Transverse colon (tissue), 4 donors: ENCODE results near the gene S100A10.

Experiments used
- POLR2A ChIP-seq: fragments of 450-650 bp; IDR thresholded peaks from one replicate; pipeline ENCODE4 v1.6.1; 2016; ENCODE audit warnings: antibody characterized with exemption, mild to moderate bottlenecking, moderate library complexity
- POLR2AphosphoS5 ChIP-seq, 3 donors: sonication (generic); formaldehyde crosslinking; IDR thresholded peaks; one replicate each; pipeline ENCODE4 v1.6.1; 2016; ENCODE audit warnings: antibody characterized with exemption in 3 of 3
- TF ChIP-seq, protein P1 (sequence below), 5 experiments: fragments of 200-600 bp in 3 of 5; fragments of 450-650 bp in 2 of 5; sonication (generic) in 3 of 5; IDR thresholded peaks; 1 replicate in 2 of 5; 2 replicates in 3 of 5; pipeline ENCODE4 v1.5.1; 2016 to 2017; ENCODE audit warnings: antibody characterized with exemption in 5 of 5, inconsistent platforms in 3 of 5, mild to moderate bottlenecking in 2 of 5, moderate library complexity in 1 of 5

DNA sequence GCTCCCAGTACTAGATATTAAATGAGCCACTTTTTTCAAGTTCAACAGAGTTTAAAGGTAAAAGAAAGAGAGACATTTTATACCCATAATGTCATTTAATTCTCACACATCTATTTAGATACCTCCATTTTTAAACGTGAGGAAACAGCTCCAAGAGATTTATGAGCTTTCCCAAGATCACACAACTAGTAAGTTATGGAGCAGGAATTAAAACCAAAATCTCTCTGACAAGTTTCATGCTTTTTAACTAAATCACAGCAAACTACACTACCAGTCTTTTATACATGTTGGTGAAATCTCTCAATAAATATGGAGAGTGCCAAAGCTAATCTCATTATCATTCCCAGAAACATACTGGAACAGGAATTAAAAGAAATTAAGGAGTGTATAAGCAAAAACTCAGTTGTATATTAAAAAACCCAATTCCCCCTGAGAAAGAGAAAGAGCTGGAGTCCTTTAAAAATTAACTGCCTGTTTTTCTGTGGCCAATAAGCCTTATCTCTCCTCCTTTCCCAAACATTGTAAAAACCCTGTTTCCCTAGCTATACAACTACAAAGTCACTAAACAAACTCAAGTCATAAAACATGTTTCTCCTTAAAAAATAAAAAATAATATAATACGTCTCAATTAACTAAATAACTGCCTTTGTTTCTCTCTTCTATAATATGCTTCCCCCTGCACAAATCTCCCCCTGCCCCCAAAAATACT is 57.6 kb downstream of the S100A10 start:
- TF ChIP-seq, protein P1, sequence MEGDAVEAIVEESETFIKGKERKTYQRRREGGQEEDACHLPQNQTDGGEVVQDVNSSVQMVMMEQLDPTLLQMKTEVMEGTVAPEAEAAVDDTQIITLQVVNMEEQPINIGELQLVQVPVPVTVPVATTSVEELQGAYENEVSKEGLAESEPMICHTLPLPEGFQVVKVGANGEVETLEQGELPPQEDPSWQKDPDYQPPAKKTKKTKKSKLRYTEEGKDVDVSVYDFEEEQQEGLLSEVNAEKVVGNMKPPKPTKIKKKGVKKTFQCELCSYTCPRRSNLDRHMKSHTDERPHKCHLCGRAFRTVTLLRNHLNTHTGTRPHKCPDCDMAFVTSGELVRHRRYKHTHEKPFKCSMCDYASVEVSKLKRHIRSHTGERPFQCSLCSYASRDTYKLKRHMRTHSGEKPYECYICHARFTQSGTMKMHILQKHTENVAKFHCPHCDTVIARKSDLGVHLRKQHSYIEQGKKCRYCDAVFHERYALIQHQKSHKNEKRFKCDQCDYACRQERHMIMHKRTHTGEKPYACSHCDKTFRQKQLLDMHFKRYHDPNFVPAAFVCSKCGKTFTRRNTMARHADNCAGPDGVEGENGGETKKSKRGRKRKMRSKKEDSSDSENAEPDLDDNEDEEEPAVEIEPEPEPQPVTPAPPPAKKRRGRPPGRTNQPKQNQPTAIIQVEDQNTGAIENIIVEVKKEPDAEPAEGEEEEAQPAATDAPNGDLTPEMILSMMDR (IDR thresholded peaks at IDR 0.05): no peak
- no peak for TF ChIP-seq POLR2A
- TF ChIP-seq POLR2AphosphoS5 (IDR thresholded peaks at IDR 0.05): no peak
